Thymus (tissue), 2 donors: ENCODE results near the gene EVA1A. TPM values are rescaled to one million over a fixed set of nuclear protein-coding genes. Genes with fewer than 3 reads are reported as not detected.

Source experiments
- polyA plus RNA-seq: library from polyadenylated mRNA; stranded (reverse); fragments of 200-250 nt; gene quantifications from one replicate; pipeline ENCODE4 v1.2.3, GENCODE V29; 2013
- total RNA-seq: library from RNA; stranded (reverse); fragments of 120-200 nt; gene quantifications from one replicate; pipeline ENCODE4 v1.2.4, GENCODE V29; 2013
- donor health status: healthy.

Gene EVA1A
- total and polyA plus RNA-seq, 2 donors, result 12.7 to 32.3 TPM

Other genes starting within 250 kb of the EVA1A start
- gene MRPL19, start 85.8 kb upstream of the EVA1A start, total RNA-seq, result 37.3 TPM
- 15.0 TPM for gene MRPL19, start 85.8 kb upstream of the EVA1A start, polyA plus RNA-seq
- gene GCFC2, start 150.0 kb upstream of the EVA1A start, total RNA-seq, result 30.3 TPM
- gene GCFC2, start 150.0 kb upstream of the EVA1A start, polyA plus RNA-seq, result 46.5 TPM